T-helper 1 cell (primary cell): Measurements from ENCODE around the gene STAT5B.
A peak's percentile ranks its signal among the peaks of the same experiment; 100 is the strongest.
"Not testable (repeated sequence)": the region's sequence is repeated elsewhere in the genome, so short reads cannot be mapped to it uniquely, and the experiment has no call there.

Source experiments
- DNase-seq, 5 donors: peaks; one replicate each; pipeline ENCODE4 v3.0.0-alpha.2; 2012 to 2020

The STAT5B gene

DNA sequence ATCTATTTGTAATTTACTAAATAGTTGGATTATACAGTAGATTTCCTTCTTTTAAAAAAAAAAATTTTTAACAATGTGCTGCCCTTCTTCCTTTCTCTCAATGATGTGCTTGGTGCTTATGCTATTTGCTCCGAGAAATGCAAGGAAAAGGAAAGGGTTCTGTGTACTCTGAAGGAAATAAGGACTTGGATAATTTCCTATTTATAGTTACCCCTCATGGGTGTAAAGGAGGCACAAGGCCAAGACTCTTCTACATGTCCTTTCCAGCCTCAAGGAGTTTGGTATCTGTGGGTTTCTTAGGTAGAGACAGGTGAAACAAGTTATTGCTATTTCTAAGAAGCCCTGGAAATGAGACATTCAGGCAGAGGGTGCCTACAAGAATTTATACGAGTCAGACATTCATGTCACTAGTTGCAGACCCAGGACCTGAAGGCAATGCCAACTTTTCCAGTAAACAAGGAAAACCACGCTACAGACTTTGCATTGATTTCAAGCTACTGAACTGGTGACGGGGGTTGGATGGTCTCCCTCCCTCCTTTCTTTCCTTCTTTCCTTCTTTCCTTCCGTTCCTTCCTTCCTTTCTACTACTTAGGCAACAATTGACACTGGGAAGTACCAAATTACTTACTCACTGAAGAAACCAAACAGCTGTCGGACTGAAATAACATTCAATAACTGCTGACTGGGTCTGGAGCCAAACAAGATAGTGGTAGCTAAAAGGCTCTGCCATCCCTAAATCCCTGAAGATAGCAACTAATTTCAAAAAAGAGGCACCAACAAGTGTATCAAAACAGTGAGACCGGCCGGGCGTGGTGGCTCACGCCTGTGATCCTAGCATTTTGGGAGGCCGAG lies 48.1 kb downstream of the STAT5B start:
- DNase-seq: no peak

DNA sequence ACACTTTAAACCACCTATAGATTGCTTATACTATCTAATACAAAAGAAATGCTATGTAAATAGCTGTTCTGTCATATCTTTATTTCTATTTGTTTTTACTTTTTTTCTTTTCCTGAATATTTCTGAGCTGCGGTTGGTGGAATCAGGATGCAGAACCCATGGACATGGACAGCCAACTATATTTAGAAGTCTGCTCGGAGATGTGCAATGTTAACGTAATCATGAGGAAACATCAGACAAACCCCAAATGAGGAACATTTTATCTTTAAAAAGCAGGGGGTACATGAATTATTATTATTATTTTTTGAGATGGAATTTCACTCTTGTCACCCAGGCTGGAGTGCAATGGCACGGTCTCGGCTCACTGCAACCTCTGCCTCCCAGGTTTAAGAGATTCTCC lies 50.5 kb downstream of the STAT5B start:
- no peak for DNase-seq

DNA sequence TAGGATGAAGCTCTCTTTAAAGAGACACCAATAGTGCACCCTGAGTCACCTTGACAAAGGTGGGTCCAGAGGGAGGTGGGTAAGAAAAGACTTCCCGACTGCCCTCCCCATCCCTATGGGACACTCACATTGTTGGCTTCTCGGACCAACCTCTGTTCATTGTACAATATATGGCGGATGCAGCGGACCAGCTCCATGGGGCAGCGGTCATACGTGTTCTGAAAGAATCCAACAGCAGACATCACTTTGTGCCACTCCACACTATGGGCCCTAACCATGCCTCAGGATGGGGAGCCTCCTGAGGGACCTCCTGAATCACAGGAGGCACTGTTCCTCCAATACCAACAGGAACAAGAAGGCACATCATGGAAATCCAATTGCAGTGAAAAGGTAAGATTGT lies 51.5 kb downstream of the STAT5B start:
- DNase-seq: no peak

DNA sequence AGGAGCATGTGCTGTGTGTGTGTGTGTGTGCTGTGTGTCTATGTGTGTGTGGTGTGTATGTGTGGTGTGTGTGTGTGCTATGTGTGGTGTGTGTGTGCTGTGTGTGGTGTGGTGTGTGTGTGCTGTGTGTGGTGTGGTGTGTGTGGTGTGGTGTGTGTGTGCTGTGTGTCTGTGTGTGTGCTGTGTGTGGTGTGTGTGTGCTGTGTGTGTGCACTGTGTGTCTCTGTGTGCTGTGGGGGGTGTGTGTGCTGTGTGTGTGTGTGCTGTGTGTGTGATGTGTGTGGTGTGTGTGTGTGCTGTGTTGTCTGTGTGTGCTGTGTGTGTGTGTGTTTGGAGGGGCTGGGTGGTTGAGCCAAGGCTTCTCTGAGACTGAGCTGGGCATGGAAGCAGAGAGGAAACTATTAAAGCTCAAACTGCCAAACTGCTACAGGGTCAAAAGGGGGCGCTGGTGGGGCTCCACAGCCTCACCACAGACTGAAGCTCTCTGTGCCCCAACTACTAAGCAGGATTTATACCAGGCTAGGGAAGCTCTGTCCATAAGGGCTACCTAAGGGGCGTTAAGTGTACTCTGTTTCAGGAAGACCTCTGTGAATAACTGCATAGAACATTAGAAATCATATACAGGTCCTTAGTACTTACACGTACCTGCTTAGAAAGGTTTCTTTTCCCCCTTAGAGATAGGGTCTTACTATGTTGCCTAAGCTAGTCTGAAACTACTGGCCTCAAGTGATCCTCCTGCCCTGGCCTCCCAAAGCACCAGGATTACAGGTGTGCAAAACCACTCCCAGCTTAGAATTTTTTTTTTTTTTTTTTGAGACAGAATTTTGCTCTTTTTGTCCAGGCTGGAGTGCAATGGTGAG lies 54.1 kb downstream of the STAT5B start:
- peak; percentile 13 to 66 (median 48) for DNase-seq

DNA sequence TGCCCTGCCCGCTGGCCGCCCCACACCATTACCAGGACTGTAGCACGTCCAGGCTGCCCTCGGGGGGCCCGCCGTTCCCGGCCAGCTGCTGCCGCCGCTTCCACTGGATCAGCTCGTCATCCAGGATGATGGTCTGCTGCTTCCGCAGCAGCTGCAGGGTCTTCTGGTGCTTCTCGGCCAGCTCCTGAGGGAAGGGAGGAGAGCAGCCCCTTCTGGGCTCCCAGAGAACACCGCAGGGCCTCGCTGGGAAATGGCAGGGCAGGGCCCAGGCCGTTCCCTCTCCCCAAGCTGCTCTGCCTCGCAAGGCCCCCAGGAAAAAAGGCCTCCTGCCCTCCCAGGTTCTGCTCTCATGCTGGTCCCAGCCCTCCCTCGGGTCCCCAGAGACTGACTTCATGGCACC lies 56.9 kb downstream of the STAT5B start:
- DNase-seq: not testable (repeated sequence)

DNA sequence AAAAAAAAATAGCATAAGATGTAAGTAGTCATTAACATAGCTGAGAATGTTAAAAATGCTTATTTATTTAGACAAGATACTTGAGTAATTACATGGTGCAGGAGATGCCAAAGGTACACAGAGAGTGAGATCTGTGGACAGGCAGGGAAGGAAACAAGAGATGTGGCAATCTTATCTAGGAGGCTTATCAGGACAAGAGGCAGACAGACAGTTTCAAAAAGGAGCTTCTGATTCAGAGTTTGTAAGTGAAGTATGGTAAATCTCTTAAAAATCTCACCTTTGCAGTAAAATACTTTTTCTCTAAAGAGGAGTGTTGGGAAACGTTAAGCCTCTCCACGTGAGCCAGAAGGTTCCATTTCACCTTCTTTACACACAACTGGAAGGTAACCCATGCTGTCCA lies 62.0 kb downstream of the STAT5B start:
- DNase-seq: no peak

DNA sequence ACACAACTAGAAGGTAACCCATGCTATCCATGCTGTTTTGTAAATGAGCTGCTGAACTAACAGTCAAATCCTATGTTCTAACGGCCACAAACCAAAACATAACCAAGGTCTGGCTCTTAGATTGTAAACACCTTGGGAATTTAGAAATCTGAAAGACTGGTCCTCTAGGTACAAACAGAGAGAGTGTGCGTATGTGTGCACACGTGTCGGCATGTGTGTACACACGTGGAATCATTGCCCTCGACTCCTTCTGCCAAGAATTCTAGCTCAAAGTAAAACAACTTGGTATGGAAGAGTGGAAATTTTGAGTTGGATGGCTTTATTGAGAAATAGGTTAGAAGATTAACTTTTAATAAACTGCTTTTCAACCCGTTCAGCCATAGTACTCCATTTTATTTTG lies 63.8 kb downstream of the STAT5B start:
- no peak for DNase-seq

DNA sequence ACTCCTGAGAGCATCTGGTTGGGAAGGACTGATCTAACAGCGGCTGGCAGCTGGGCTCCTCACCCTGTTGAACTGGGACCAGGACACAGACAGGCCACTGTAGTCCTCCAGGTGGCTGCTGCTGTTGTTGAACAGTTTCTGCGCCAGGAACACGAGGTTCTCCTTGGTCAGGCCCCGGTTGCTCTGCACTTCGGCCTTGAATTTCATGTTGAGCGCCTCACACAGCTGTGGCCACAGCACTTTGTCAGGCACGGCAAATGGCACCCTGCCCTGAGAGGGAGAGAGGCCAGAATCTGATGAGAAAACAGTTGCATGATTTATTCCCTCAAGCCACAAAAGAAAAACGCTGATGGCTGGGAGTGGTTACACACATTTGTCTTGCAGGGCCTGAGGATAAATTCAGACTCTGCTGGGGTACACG lies 64.3 kb downstream of the STAT5B start:
- not testable (repeated sequence) for DNase-seq

DNA sequence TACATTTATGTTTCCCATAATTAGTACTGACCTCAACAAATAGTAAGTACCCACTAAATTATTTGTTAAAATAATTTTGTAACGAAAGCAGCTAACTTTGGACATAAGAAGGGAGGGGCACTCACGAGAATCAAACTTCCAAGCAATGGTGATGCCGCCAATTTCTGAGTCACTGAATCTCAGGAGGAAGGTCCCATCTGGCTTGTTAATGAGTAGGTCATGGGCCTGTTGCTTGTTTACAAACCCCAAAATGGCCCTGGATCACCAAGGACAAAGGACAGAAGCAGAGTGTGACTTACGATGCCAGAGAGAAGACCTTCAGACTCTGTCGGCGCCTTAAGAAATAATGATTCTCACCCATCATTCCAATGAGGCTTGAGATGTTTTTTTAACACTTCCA lies 66.1 kb downstream of the STAT5B start:
- DNase-seq: no peak

DNA sequence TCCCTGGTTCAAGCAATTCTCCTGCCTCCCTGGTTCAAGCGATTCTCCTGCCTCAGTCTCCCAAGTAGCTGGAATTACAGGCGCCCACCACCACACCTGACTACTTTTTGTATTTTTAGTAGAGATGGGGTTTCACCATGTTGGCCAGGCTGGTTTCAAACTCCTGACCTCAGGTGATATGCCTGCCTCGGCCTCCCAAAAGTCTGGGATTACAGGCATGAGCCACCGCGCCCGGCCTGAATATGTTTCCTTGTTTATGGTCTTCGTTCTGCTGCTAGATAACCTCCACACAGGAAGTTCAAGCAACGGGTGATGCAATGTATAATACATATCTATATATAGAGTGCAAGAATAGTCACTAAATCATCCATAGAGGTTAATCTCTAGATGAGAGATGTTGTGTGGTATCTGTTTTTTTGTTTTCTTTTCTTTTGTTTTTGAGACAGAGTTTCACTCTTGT lies 70.0 kb downstream of the STAT5B start:
- DNase-seq: not testable (repeated sequence)

DNA sequence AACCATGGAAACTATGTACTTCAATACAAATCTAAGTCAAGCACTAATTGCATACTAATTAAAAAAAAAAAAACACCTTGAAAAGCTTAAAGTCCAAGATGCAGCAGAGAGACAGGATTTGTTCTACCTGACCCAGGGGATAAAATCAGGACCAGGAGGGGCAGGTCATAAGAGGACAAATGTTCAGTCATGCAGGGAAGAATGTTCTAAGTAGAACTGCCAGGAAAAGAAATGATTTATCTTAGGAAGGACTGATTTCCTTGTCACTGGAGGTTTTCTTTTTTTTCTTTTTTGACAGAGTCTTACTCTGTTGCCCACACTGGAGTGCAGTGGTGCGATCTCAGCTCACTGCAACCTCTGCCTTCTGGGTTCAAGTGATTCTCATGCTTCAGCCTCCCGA lies 72.8 kb downstream of the STAT5B start:
- no peak for DNase-seq

DNA sequence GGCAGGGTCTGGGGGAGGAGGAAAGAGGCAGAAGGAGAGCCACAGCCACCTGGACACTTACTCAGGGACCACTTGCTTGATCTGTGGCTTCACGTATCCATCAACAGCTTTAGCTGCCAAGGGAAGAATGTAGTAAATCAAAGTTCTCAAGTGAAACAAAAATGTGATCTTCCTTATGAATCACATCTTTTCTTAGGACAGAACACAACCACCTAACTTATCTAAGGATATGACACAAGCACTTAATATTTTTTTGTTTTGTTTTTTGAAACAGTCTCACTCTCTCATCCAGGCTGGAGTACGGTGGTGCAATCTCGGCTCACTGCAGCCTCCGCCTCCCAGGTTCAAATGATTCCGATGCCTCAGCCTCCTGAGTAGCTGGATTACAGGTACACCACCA lies 73.5 kb downstream of the STAT5B start:
- DNase-seq: no peak

DNA sequence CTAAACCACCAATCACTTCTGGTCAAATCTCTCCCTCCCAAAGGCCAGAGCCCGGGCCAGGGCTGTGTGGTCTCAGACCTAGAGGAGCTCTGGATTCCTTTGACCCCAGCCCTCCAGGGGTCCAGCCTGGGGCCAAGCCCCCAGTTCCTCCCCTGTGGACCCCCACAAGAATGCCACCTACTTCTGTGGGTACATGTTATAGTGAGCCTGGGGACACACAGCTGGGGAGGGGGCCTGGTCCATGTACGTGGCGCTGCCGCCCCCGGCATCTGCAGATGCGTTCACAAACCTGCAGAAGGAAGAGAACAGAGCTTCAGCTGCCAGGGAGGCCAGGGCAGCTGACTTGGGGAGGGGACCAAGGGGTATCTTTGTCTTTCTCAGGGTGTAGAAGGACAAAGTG lies 74.0 kb downstream of the STAT5B start:
- no peak for DNase-seq

DNA sequence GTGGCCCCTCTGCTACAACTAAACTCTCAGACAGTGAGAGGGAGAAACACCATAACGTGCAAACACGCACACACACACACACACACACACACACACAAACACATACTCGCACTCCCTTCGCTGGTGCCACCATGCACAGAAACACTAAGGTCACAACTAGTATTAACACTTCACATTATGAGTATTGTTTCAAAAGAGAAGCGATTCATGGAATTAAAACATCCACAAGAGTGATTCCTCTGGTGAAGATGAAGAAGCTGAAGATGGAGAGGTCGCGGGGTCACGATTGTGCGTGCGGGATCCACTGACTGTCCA lies 74.8 kb downstream of the STAT5B start:
- DNase-seq: no peak

DNA sequence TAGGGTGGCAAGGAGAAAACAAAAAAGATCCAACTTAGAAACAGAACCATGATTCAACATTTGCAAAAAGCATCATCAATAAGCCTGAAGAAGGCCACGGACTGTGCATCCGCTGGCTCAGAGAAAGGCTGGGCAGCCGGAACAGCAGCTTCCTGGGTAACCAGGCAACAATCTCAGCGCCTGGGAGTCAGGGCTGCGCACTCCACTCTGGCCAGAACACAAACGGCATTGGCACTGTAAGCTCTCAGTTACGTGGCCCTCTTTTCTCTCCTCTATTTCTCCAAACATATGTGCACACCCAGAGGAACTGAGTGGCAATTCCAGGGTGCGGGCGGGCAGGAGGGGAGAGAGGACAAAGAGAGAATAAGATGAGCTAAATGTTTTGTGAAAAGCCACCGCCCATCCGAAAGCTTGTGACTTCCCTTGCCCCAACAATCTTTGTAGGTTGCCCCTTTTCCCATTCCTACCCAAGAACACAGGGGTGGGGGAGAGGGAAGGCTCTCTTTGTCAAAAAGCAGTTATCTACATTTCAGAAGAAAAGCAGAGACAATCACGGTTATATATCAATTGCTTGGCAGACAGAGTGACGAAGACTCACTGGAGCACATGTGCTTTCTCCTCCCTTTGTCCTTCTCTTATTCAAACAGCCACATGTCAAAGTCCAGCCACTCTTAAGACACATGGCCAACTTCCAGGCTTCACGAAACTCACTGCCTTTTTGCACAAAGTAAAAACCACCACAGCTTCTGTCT lies 75.3 kb downstream of the STAT5B start:
- DNase-seq: no peak

DNA sequence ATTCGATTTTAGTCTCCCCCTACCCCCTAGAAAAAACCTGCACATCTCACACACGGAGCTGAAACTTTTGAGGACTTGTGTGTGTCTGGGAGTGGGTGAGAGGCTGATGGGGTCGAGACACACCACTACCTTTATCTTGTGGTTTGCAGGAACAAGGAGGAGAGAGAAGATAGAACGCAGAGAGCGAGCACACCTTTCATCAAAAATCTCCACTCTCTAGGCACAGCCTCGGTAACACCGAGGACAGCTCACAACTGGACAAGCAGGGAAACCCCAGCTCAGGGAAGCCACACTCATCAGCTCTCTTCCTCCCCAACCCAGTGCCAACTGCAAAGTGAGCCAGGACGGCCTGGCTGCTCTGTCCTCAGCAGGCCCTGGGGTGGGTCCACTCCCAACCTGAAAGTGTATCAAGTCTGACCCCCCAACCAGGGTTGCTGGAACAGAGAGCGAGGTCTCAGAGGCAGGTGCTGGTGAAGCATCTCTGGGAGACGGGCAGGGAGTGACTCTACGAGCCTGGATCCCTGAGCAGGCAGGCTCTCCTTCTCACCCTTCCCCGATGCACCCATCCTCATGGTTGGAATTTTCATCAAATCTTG lies 76.7 kb downstream of the STAT5B start:
- no peak for DNase-seq

DNA sequence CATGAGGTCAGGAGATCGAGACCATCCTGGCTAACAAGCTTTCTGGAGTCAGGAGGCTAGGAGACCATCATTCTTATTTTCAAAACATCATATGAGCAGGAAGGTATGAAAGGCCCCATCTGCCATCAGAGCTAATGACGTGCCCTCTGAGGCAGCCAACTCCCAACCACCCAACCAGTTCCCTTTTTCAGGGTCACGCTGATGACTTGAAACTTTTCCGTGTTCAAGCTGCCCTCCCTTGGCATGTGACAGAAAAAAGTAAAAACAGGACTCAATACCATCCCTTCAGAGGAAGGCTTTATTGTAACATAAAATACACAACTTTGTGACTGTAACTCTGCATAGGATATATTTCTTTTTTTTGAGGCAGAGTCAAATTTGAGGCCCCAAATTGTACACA lies 77.3 kb downstream of the STAT5B start:
- DNase-seq: no peak

DNA sequence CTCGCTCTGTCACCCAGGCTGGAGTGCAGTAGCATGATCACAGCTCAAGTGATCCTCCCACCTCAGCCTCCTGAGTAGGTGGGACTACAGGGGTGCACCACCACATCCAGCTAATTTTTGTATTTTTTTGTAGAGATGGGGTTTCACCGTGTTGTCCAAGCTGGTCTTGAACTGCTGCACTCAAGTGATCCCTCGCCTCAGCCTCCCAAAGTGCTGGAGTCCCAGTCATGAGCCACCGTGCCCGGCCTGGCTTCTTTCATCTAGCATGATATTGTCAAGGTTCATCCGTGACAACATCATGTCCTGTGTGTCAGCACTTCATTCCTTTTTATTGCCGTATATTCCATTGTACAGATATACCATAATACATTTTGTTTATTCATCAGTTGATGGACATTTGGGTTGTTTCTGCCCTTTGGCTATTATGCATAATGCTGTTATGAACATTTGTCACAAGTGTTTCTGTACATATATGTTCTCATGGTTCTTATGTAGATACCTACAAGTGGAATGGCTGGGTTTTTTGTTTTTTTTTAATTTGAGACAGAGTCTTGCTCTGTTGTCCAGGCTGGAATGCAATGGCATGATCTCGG lies 78.5 kb downstream of the STAT5B start:
- no peak for DNase-seq

DNA sequence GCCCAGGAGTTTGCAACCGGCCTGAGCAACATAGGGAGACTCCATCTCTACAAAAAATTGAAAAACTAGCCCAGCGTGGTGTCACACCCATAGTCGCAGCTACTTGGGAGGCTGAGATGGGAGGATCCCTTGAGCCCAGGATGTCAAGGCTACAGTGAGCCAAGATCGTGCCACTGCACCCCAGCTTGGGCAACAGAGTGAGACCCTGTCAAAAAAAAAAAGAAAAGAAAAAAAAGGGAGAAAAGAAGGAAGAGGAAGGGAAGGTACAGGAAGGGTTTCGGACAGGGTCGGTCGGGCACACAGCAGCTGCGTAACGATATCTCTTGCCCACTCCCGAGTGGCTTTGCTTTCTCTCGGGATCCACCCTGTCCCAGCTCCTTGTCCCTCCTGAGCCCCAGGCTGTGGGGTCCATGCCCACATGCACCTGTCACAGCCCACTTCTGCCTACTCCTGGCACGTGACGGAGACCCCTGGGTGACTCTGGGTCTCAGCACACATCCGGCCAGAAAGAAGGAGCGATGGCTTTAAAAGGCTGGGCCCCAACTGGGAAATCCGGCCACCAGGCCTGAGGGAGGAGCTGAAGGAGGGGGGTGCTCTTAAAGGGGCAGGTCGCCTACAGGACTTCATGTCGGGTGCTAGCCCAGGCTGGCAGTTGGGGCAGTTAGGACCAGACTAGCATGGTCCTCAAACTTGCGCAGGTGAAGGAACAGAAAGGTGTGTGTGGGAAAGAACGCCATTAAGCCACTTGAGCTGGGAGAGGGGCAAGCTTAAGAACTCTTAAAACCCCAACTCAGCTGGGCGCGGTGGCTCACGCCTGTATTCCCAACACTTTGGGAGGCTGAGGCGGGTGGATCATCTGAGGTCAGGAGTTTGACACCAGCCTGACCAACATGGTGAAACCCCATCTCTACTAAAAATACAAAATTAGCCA lies 82.0 kb downstream of the STAT5B start, which contains the start of gene GHDC:
Gene GHDC (minus strand): TSS at position 526 of the 931 bp plus-strand sequence. CDS start 913 bp downstream, outside the sequence.
- DNase-seq: peak; percentile 53 to 85 (median 69)

DNA sequence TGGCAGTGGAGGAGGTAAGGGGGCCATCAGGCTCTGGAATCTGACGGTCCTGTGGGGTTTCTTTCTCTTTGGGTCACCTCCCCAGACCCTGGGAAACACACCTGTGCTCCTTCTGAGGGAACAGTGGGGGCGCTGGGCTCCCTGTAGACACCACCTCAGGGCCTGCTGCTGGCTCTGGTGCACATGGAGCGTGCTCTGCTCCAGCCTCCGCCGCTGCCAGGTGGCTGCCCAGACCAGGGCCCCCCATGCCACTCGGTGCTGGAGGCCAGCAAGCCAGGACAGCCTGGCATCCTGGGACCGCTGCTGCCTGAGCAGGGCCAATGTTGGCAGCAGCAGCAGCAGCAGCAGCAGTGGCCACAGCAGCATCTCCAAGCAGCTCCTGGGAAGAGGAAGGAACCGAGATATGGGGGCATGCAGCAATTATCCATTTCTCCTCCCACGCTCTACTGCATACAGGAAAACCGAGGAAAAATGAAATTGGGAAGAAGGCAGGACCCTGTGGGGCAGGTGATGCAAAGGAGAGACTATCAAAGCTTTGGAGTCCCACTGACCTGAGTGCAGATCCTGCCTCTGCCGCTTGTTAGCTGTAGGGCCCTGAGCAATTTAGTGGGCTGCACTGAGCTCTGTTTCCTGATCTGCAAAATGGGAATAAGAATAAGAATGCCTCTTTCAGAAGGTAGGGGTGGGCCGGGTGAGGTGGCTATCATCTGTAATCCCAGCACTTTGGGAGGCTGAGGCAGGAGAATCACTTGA lies 82.8 kb downstream of the STAT5B start:
- no peak for DNase-seq
